HG03432 (cell line): ENCODE measurements around the gene APOL3.
"Not testable (repeated sequence)": the region's sequence is repeated elsewhere in the genome, so short reads cannot be mapped to it uniquely, and the experiment has no call there.

Experiments
- ATAC-seq: cut with Tn5 transposase; IDR thresholded peaks from one replicate; pipeline ENCODE4 v1.9.1; 2021; ENCODE audit warnings: mild to moderate bottlenecking, moderate library complexity; ENCODE audit not compliant: unreplicated experiment

Gene APOL3

GRCh38 chr22:36104988-36105387 is 55.6 kb downstream of the APOL3 start:
- ATAC-seq, result no peak

DNA sequence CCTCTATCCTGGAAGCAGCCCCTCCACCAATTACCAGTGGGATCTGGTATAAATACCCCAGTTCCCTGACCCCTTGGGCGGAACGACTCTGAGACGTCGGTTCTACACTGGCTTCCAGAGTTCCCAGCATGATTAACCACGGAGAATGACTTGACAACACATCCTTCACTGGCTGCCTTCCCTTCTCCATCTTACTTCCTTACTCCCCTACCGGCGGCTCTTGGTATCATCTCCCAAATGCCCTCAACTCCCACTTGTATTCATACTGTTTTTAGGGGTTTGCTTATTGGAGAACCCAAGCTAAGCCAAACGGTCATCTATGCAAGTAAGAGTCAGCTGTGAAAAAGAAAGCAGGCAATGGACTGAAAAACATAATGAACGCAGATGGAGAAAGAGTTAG is 56.1 kb downstream of the APOL3 start:
- no peak for ATAC-seq

DNA sequence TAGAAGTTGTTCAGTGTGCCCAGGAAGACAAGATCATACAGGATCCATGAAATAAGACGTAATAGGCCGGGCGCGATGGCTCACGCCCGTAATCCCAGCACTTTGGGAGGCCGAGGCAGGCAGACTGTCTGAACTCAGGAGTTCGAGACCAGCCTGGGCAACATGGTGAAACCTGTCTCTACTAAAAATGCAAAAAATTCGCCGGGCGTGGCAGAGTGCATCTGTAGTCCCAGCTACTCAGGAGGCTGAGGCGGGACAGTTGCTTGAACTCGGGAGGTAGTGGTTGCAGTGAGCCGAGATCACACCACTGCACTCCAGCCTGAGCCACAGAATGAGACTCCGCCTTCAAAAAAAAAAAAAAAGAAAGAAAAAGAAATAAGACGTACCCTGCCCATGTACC is 56.7 kb downstream of the APOL3 start:
- no peak for ATAC-seq

- no peak for ATAC-seq
These were observed 57.6 kb downstream of the APOL3 start for GRCh38 chr22:36102995-36103394.

DNA sequence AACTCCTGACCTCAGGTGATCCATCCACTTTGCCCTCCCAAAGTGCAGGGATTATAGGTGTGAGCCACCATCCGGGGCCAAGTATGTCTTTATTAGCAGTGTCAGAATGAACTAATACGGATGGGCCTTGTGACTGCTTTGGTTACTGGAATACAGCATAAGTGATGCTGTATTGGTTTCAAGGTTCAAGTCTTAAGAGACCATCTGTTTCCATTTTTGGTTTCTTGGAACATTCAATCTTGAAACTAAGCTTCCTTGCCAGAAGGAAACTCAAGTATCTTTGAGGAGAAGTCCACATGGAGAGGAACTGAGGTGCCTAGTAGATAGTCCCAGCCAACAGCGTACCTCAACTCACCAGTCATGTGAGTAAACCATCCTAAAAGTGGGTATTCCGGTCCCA is 58.8 kb downstream of the APOL3 start:
- no peak for ATAC-seq

DNA sequence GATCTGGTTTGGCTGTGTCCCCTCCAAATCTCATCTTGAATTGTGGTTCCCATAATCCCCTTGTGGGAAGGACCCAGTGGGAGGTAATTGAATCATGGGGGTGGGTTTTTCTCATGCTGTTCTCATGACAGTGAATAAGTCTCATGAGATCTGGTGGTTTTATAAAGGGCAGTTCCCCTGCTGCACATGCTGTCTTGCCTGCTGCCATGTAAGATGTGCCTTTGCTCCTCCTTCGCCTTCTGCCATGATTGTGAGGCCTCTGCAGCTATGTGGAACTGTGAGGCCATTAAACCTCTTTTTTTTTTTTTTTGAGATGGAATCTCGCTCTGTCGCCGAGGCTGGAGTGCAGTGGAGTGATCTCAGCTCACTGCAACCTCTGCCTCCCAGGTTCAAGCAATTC is 59.6 kb downstream of the APOL3 start:
- not testable (repeated sequence) for ATAC-seq

DNA sequence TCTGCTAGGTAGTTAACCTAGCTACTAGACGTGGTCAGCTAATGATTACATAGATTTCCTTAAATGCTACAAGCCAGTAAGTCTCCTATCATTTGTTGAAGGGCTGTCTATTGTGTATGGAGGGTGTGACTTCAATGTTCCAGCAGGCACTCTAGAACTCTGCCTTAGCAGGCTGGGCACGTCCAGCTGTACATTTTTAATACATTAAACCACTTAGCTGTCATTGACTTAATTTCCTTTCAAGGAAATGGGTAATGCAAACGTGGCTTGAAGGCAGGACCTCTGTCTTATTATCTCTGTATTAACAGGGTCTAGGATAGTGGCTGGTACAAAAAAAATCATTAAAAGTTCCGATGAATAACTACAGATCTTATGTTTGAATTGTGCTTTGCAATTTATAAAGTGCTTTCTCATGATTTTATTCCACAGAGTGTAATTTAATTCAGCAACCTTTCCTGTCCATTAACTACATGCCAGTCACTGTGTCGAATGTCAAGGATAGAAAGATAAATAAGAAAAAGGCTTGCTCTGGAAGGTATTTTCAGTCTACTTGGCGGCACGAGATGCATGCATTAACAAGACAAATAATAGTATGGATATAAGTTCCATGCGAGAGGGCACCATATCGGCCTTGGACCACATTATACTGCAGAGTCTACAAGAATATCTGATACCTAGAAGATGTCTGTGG is 60.3 kb downstream of the APOL3 start:
- no peak for ATAC-seq

DNA sequence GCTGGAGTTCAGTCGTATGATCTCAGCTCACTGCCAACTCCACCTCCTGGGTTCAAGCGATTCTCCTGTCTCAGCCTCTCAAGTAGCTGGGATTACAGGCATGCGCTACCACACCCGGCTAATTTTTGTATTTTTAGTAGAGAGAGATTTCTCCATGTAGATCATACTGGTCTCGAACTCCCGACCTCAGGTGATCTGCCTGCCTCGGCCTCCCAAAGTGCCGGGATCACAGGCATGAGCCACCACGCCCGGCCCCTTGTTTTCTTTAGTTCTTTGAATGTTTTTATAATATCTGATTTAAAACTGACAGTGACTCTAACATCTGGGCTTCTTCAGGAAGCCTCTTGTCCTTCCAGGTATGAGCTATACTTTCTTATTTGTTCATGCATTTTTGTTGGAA is 61.0 kb downstream of the APOL3 start:
- ATAC-seq, result not testable (repeated sequence)

- no peak for ATAC-seq
These were observed 62.7 kb downstream of the APOL3 start for GRCh38 chr22:36097880-36098279.

GRCh38 chr22:36090772-36091171 is 69.8 kb downstream of the APOL3 start:
- not testable (repeated sequence) for ATAC-seq
